ENCODE measurements around the gene RIPOR3. TPM values are rescaled to one million over a fixed set of nuclear protein-coding genes. Genes with fewer than 3 reads are reported as not detected.

RIPOR3 gene
- polyA plus RNA-seq, 2 of the 4 experiments (the other 2 are of a cell fraction), result 0.03 to 0.06 TPM

DNA sequence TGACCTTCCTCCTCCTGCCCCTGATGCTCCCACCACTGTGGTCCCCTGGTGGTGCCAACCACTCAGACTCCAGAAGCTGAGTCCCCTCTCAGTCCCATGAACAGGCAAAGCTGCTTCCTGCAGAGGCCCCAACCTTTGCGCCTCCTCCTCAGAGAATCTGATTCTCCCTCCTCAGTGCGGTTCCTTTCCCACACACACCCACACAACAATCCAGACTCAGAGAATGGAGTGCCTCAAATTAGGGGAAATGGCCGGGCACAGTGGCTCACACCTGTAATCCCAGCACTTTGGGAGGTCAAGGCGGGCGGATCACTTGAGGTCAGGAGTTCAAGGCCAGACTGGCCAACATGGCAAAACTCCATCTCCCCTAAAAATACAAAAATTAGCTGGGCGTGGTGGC is 23.0 kb downstream of the RIPOR3 start:
- 97% methylated on average over 6 of the region's 6 CpGs for WGBS (ENCODE audit: missing lambda C conversion rate)
- Histone ChIP-seq H3K4me2 (no peak overlapping the region), H3K27ac (peak overlapping the region; percentile 43 to 69; a peak in 4 of 6 replicates), H3K9me3 (no peaks in the 10 kb centered on the region), H3K4me1 (peaks cover 39% of the 10 kb centered on the region), H3K4me3 (no peak overlapping the region)
- FAIRE-seq, result no peak
- no peak for DNase-seq (ENCODE audit: low read depth in 1 of 2, low spot score in 1 of 2)
- ChIA-PET POLR2A (no interaction called here), CTCF (interaction anchor here (1.0 to 11.3 kb wide), 8 partner anchors 13 to 120 kb away, joined by 3 to 90 read pairs (median 7); no protein-coding TSS in a partner anchor)
- ATAC-seq, result no peak
- TF ChIP-seq POLR2AphosphoS2 (conservative IDR thresholded peaks at IDR 0.05; ENCODE audit: low read length) (no peak), CEBPB (IDR thresholded peaks at IDR 0.05) (no peak), GATA3 (IDR thresholded peaks at IDR 0.05; ENCODE audit: borderline replicate concordance) (no peak), SREBF2 (IDR thresholded peaks at IDR 0.05) (no peak), MYC (IDR thresholded peaks at IDR 0.05; ENCODE audit: borderline replicate concordance, low read length) (no peak), CHD4 (IDR thresholded peaks at IDR 0.05; ENCODE audit: borderline replicate concordance) (no peak), EHF (CRISPR knock-in tag; IDR thresholded peaks at IDR 0.05) (no peak), FOSL2 (IDR thresholded peaks at IDR 0.05) (no peak), FOSL2 (CRISPR knock-in tag; IDR thresholded peaks at IDR 0.05) (no peak), EP300 (IDR thresholded peaks at IDR 0.05) (no peak), MAZ (IDR thresholded peaks at IDR 0.05; ENCODE audit: borderline replicate concordance, low read depth, low read length) (no peak), KDM5A (IDR thresholded peaks at IDR 0.05) (no peak)
- TF ChIP-seq, protein P1, sequence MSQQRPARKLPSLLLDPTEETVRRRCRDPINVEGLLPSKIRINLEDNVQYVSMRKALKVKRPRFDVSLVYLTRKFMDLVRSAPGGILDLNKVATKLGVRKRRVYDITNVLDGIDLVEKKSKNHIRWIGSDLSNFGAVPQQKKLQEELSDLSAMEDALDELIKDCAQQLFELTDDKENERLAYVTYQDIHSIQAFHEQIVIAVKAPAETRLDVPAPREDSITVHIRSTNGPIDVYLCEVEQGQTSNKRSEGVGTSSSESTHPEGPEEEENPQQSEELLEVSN (IDR thresholded peaks at IDR 0.05; ENCODE audit: borderline replicate concordance, low read depth), result no peak
- TF ChIP-seq, protein P2, sequence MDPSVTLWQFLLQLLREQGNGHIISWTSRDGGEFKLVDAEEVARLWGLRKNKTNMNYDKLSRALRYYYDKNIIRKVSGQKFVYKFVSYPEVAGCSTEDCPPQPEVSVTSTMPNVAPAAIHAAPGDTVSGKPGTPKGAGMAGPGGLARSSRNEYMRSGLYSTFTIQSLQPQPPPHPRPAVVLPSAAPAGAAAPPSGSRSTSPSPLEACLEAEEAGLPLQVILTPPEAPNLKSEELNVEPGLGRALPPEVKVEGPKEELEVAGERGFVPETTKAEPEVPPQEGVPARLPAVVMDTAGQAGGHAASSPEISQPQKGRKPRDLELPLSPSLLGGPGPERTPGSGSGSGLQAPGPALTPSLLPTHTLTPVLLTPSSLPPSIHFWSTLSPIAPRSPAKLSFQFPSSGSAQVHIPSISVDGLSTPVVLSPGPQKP (IDR thresholded peaks at IDR 0.05; ENCODE audit: low read depth, low read length), result no peak

DNA sequence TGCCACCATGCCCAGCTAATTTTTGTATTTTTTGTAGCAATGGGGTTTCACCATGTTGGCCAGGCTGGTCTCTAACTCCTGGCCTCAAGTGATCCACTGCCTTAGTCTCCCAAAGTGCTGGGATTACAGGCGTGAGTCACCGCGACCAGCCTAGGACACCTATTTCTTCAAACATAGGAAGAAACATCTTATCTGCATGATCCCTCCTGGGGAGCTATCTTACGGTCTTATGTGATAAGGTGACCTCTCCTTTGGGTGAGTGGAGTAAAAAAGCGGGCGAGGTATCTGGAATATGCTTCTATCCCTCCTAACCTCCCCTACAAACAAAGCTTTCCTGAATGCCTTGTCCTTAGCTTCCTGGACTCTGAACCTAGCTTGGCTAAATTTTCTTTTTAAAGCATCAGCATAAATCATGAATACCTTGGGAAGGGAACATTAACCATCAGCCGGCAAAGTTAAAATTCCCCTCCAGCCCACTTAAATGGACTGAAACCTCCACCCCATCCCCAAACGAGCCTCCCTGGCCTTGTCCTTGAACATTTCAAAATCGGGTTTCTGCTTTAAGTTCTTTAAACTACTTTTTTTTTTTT is 24.5 kb downstream of the RIPOR3 start:
- CTCF ChIA-PET, result interaction anchor here (0.7 to 11.3 kb wide), 11 partner anchors 9 to 303 kb away, joined by 3 to 90 read pairs (median 6); partner anchors contain the start of gene BCAS4
- no peak for ATAC-seq
- Histone ChIP-seq H3K4me3 (no peak overlapping the region), H3K9me3 (no peaks in the 10 kb centered on the region), H3K27ac (peak overlapping the region; percentile 9 to 30; a peak in 4 of 6 replicates), H3K4me1 (peaks cover 49% of the 10 kb centered on the region), H3K4me2 (no peak overlapping the region)
- POLR2A ChIA-PET, result interaction anchor here (0.7 to 0.8 kb wide), 2 partner anchors 58 to 65 kb away, joined by 3 to 5 read pairs; partner anchors contain the start of gene PARD6B
- no peak for FAIRE-seq
- TF ChIP-seq HEYL (CRISPR knock-in tag; IDR thresholded peaks at IDR 0.05) (no peak), RCOR1 (IDR thresholded peaks at IDR 0.05; ENCODE audit: low read depth, low read length) (no peak), EP300 (IDR thresholded peaks at IDR 0.05) (no peak), HOXB5 (CRISPR knock-in tag; IDR thresholded peaks at IDR 0.05) (no peak), FOSB (CRISPR knock-in tag; IDR thresholded peaks at IDR 0.05) (no peak), POLR2A (IDR thresholded peaks at IDR 0.05; ENCODE audit: low read length) (no peak), FOSL2 (IDR thresholded peaks at IDR 0.05) (no peak), FOSL2 (CRISPR knock-in tag; IDR thresholded peaks at IDR 0.05) (no peak), ZNF302 (CRISPR knock-in tag; IDR thresholded peaks at IDR 0.05) (no peak), HDAC2 (IDR thresholded peaks at IDR 0.05) (no peak), RNF2 (IDR thresholded peaks at IDR 0.05; ENCODE audit: borderline replicate concordance, low read depth) (no peak), CBX8 (IDR thresholded peaks at IDR 0.05) (no peak), TP53 (CRISPR knock-in tag; IDR thresholded peaks at IDR 0.05) (no peak), PHF8 (IDR thresholded peaks at IDR 0.05; ENCODE audit: borderline replicate concordance, low read depth) (no peak), CHD2 (IDR thresholded peaks at IDR 0.05; ENCODE audit: low read length, partially characterized antibody) (no peak), ZSCAN20 (CRISPR knock-in tag; IDR thresholded peaks at IDR 0.05) (no peak)
- TF ChIP-seq, protein P3, sequence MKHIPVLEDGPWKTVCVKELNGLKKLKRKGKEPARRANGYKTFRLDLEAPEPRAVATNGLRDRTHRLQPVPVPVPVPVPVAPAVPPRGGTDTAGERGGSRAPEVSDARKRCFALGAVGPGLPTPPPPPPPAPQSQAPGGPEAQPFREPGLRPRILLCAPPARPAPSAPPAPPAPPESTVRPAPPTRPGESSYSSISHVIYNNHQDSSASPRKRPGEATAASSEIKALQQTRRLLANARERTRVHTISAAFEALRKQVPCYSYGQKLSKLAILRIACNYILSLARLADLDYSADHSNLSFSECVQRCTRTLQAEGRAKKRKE (CRISPR knock-in tag; IDR thresholded peaks at IDR 0.05; ENCODE audit: low read depth), result no peak
- TF ChIP-seq, protein P4, sequence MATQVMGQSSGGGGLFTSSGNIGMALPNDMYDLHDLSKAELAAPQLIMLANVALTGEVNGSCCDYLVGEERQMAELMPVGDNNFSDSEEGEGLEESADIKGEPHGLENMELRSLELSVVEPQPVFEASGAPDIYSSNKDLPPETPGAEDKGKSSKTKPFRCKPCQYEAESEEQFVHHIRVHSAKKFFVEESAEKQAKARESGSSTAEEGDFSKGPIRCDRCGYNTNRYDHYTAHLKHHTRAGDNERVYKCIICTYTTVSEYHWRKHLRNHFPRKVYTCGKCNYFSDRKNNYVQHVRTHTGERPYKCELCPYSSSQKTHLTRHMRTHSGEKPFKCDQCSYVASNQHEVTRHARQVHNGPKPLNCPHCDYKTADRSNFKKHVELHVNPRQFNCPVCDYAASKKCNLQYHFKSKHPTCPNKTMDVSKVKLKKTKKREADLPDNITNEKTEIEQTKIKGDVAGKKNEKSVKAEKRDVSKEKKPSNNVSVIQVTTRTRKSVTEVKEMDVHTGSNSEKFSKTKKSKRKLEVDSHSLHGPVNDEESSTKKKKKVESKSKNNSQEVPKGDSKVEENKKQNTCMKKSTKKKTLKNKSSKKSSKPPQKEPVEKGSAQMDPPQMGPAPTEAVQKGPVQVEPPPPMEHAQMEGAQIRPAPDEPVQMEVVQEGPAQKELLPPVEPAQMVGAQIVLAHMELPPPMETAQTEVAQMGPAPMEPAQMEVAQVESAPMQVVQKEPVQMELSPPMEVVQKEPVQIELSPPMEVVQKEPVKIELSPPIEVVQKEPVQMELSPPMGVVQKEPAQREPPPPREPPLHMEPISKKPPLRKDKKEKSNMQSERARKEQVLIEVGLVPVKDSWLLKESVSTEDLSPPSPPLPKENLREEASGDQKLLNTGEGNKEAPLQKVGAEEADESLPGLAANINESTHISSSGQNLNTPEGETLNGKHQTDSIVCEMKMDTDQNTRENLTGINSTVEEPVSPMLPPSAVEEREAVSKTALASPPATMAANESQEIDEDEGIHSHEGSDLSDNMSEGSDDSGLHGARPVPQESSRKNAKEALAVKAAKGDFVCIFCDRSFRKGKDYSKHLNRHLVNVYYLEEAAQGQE (IDR thresholded peaks at IDR 0.05), result no peak
- TF ChIP-seq, protein P5, sequence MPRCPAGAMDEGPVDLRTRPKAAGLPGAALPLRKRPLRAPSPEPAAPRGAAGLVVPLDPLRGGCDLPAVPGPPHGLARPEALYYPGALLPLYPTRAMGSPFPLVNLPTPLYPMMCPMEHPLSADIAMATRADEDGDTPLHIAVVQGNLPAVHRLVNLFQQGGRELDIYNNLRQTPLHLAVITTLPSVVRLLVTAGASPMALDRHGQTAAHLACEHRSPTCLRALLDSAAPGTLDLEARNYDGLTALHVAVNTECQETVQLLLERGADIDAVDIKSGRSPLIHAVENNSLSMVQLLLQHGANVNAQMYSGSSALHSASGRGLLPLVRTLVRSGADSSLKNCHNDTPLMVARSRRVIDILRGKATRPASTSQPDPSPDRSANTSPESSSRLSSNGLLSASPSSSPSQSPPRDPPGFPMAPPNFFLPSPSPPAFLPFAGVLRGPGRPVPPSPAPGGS (IDR thresholded peaks at IDR 0.05), result no peak
- no peak for DNase-seq (ENCODE audit: low read depth in 1 of 2, low spot score in 1 of 2)
- WGBS (ENCODE audit: missing lambda C conversion rate), result 75% methylated on average over 9 of the region's 9 CpGs
